AG09309 (cell line): Measurements from ENCODE around the gene SCAMP5.

Source experiments
- DNase-seq: peaks from one replicate; pipeline ENCODE4 v3.0.0-alpha.2; 2010; ENCODE audit warnings: low read depth
- H3K4me3 ChIP-seq: 2 replicates; pipeline ENCODE4 v1.5.1; 2011; ENCODE audit warnings: mild to moderate bottlenecking, low read depth, low read length, moderate library complexity; ENCODE audit not compliant: control insufficient read depth
- TF ChIP-seq, protein P1 (sequence below): IDR thresholded peaks from 2 replicates; pipeline ENCODE4 v1.5.1; 2011; ENCODE audit warnings: mild to moderate bottlenecking, low read depth, low read length, inconsistent platforms; ENCODE audit not compliant: insufficient read depth, control insufficient read depth; ENCODE audit errors: missing control alignments

Gene SCAMP5

GRCh38 chr15:75016431-75016830 is 21.1 kb downstream of the SCAMP5 start:
- no peak for DNase-seq
- no peak overlapping the region for H3K4me3 ChIP-seq
- TF ChIP-seq, protein P1, sequence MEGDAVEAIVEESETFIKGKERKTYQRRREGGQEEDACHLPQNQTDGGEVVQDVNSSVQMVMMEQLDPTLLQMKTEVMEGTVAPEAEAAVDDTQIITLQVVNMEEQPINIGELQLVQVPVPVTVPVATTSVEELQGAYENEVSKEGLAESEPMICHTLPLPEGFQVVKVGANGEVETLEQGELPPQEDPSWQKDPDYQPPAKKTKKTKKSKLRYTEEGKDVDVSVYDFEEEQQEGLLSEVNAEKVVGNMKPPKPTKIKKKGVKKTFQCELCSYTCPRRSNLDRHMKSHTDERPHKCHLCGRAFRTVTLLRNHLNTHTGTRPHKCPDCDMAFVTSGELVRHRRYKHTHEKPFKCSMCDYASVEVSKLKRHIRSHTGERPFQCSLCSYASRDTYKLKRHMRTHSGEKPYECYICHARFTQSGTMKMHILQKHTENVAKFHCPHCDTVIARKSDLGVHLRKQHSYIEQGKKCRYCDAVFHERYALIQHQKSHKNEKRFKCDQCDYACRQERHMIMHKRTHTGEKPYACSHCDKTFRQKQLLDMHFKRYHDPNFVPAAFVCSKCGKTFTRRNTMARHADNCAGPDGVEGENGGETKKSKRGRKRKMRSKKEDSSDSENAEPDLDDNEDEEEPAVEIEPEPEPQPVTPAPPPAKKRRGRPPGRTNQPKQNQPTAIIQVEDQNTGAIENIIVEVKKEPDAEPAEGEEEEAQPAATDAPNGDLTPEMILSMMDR = no peak

GRCh38 chr15:75019916-75020315 is 24.6 kb downstream of the SCAMP5 start:
- H3K4me3 ChIP-seq = no peak overlapping the region
- no peak for DNase-seq
- TF ChIP-seq, protein P1 = no peak

DNA sequence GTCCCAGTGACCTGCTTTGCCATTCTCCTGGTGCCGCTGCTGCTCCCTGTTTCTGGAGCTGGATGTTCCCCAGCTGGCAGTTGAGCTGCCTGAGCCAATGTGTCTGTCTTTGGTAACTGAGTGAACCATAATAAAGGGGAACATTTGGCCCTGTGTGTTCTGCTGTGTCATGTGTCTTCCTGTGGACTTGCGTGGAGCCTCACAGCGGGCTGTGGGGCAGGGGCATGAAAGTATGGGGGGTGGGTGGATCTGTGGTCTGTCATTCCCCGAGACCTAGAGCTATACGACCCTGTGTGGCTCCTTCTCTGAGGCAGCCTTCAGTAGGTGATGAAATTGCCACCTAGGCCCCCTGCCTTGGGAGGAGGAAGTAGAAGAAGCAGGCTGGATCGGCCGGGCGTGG is 26.0 kb downstream of the SCAMP5 start:
- no peak for DNase-seq
- H3K4me3 ChIP-seq = no peak overlapping the region
- TF ChIP-seq, protein P1 = no peak

DNA sequence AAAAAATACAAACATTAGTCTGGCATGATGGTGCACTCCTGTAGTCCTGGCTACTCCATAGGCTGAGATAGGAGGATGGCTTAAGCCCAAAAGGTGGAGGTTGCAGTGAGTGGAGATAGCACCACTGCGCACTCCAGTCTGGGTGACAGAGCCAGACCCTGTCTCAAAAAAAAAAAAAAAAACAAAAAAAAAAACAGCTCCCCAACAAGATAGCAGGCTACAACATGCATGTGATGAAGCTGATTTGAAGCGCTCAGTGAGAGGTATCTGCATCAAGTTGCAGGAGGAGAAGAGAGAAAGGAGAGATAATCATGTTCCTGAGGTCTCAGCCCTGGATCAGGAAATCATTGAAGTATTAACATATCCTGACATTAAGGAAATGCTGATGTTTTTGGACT is 27.4 kb downstream of the SCAMP5 start:
- TF ChIP-seq, protein P1 = no peak

GRCh38 chr15:75023181-75023871 is 28.0 kb downstream of the SCAMP5 start, which contains the start of gene PPCDC:
Gene PPCDC (plus strand): TSS chr15:75023590. CDS start chr15:75028319, 4,729 bp downstream.
- peak within 1 kb of the TSS; percentile 92 for H3K4me3 ChIP-seq
- TF ChIP-seq, protein P1 = no peak
- DNase-seq = peak; percentile 73

More for the DNA sequence above, 27.4 kb downstream of the SCAMP5 start:
- no peak overlapping the region for H3K4me3 ChIP-seq
- no peak for DNase-seq

- H3K4me3 ChIP-seq = peak overlapping the region; percentile 92
- TF ChIP-seq, protein P1 = no peak
- DNase-seq = no peak
Measured at GRCh38 chr15:75023872-75024636, 28.7 kb downstream of the SCAMP5 start.
